Right ventricle myocardium superior (tissue), 1 donor: Measurements from ENCODE around the gene FUBP3. TPM values are rescaled to one million over a fixed set of nuclear protein-coding genes. Genes with fewer than 3 reads are reported as not detected.

Source experiments
- ATAC-seq: fragments of 200-7000 bp; cut with Tn5 transposase; one replicate; pipeline ENCODE4 v1.9.1; 2020; ENCODE audit warnings: mild to moderate bottlenecking; ENCODE audit not compliant: poor library complexity
- DNase-seq: peaks from one replicate; pipeline ENCODE4 v3.0.0-alpha.2; 2020
- intact Hi-C: fragments of 100-400 bp; cut with DNase I; formaldehyde crosslinking; loops from one replicate; pipeline ENCODE4 v1.11.2; 2022
- total RNA-seq: library from RNA; stranded (reverse); fragmentation: NEBNext Ultra II Directional; extraction: Animal tissue kit (Norgen Biotek cat#: 25700); gene quantifications from one replicate; pipeline ENCODE4 v1.2.1, GENCODE V29; 2021
- donor health status: DM: no; HTN: yes; CAD: no; lungs with severe emphysema.

FUBP3 gene
- total RNA-seq, 1 donor from 2014 or later, result 23.0 TPM

DNA sequence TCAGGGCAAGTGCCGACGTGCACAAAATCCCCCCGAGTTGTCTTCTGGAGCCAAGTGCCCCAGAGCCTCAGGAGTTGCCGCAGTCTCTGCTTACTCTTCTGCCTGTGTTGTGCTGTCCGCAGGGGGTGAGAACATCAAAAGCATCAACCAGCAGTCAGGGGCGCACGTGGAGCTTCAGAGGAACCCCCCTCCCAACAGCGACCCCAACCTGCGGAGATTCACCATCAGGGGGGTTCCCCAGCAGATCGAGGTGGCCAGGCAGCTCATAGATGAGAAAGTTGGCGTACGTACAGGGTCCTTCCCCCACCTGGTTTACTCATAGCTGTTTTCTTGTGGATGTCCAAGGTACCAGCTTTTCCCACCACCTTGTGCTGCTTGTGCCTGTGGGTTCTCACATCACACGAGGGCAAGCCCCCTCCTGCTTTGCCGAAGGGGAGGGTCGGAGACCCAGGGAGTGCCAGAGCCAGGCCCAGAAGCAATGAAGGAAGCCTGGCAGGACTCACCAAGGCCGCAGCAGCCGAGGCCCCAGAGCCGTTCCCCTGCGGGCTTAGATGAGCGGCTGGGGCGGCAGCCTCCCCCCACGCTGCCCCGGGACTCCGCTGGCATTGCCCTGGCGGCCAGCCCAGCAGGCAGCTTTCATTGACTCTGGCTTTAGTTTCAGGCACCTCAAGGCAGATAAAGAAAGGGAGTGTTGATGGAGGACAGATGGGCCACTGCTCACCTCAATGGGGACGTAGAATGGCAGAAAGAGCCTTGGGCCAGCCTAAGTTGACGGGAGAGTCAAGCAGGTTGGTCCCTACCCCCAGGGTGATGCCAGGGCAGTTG is 51.3 kb downstream of the FUBP3 start:
- ATAC-seq, result peak; percentile 91
- peak; percentile 80 for DNase-seq
- intact Hi-C loops, result no loop called here

- DNase-seq (no peak), ATAC-seq (no peak)
- intact Hi-C loops, result no loop called here
These were observed 52.1 kb downstream of the FUBP3 start for GRCh38 chr9:130631331-130632080.

GRCh38 chr9:130632081-130632710 is 52.8 kb downstream of the FUBP3 start:
- intact Hi-C loops, result no loop called here
- no peak for ATAC-seq
- no peak for DNase-seq

GRCh38 chr9:130632841-130633240 is 53.5 kb downstream of the FUBP3 start:
- ATAC-seq, result no peak
- intact Hi-C loops, result no loop called here
- no peak for DNase-seq

GRCh38 chr9:130633336-130634190 is 54.2 kb downstream of the FUBP3 start:
- DNase-seq, result no peak

DNA sequence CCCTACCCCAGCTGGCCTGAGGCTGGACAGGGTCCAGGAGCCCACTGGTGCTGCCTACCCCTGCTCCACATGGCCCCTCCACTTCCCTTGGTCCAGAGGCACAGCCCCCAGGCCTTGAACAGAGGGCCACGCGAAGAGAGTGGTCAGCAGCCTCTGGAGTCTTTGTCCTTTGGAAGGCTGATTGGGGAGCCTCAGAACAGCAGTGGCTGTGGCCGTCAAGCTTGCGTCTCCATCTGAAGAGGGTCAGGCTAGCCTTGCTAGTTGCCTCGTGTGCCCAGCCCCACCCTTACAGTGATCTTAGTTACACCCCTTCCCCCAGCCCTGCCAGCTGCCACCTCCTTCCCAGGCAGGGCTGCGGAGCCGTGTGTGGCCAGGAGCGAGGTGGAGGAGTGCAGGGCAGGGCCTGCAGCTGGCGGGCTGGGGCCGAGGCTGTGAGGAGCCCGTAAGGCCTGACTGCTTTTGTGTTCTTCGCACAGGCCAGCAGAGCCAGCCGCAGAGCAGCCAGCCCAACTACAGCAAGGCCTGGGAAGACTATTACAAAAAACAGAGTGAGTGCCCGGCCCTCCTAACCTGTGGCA is 54.9 kb downstream of the FUBP3 start:
- ATAC-seq (no peak), DNase-seq (no peak)
- intact Hi-C loops, result no loop called here

More at GRCh38 chr9:130633336-130634190, 54.2 kb downstream of the FUBP3 start:
- no peak for ATAC-seq
- intact Hi-C loops, result no loop called here

DNA sequence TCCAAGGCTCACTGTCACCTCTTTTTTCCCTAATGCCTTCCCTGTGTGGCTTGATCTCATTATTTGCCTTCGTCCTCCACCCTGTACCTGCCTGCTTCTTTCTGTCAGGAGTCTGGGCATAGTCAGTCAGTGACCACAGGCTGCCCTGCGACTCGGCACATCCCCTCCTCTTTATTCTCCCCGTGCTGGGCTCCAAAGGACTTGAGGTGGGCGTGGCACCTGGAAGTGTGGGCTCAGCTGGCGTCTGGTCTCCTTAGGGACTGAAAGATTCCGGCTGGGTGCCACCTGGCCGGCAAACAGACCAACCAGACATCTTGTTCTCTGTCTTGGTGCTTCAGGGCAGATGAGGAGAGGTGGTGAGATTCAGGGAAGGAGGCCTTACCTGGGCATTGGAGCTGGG is 55.4 kb downstream of the FUBP3 start:
- intact Hi-C loops, result no loop called here
- DNase-seq (no peak), ATAC-seq (no peak)

GRCh38 chr9:130635306-130635705 is 55.9 kb downstream of the FUBP3 start:
- DNase-seq (no peak), ATAC-seq (no peak)
- intact Hi-C loops, result no loop called here

GRCh38 chr9:130635721-130636647 is 56.6 kb downstream of the FUBP3 start:
- ATAC-seq (no peak), DNase-seq (no peak)
- intact Hi-C loops, result no loop called here

DNA sequence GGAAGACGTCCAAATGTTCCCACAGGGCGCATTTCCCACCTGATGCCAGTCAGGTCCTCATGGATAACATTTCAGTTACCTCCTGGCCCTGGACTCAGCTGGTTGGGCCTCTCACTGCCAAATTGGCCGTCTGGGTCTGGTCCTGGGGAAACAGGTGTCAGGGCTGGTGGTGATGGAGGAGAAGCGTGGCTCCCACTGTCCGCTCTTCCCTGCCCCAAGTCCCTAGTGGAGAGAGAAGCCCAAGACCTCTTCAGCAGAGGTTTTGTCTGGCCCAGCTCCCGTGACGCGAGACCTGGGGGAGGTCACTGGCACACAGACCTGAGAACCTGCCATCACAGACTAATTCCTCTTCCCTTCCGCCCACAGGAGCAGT is 57.3 kb downstream of the FUBP3 start:
- DNase-seq (no peak), ATAC-seq (no peak)
- intact Hi-C loops, result no loop called here

DNA sequence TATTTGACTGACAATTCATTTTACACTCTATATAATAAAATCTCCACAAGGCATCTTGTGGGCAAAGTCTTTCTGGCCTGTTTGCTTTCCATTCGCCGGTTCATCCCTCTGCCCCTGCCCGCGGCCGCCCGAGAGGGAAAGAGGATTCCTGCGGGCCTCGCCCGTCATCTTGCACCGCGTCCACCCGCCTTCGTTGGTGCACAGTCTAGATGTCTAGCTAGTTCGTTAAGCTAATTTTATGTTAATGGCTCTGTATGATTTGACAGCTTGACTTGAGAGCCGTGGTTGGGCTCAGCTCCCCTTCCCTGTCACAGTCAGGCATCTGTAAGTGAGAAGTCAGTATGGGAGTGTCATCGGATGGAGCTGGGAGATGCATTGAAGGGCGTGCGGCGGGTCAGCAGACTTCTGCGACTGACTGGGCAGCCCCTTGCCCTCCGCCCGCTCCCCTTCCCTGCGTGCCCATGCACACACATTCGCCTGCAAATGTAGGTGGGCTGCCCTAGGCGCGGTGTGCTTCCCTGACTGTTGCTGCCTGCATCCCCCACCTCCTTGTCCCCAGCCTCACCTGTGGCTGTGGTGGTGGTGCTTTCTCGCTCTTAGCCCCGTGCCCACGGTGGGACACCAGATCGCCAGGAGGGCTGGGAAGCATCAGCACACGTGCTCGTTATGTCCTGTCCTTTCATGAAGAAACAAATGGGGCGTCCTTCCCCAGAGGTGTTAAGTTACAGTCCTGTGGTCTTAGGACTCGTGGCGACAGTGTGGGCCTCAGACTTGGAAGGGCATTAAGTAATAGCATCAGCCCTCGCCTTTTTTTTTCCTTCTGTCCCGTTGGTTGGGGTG is 59.1 kb downstream of the FUBP3 start:
- ATAC-seq (no peak), DNase-seq (no peak)
- intact Hi-C loops, result no loop called here

DNA sequence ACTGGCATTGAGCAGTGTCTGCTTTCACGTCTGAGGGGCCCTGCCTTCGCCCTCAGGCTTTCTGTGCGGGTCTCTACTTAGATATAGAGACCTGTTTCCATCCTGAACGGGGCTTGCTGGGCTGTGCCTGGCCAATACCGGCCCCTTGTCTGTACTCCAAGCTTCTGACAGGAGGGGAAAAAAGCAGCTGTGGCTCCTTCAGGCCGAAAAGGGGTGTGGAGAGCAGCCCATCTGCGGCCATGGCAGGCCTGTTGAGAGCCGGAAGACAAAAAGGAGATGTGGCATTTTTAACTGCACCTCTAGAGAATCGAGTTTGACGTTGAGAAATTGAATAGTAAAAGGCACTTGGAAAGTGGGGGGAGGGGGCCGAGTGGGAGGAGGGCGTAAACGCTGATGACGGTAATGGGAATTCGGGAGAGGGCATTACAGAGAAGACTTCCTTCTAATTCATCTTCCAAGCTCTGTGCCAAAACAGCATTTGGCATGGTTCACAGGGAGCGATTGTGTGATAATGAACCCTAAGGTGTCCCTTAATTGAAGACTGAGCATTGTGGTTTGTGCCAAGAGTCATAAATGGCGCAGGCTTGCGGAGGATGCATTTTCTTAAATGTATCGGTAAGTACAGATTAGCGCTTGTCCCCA is 59.9 kb downstream of the FUBP3 start:
- intact Hi-C loops, result no loop called here
- no peak for DNase-seq
- ATAC-seq, result no peak

- ATAC-seq (no peak), DNase-seq (no peak)
- intact Hi-C loops, result no loop called here
These were observed 60.6 kb downstream of the FUBP3 start for GRCh38 chr9:130639866-130640555.

- intact Hi-C loops, result no loop called here
- no peak for DNase-seq
- no peak for ATAC-seq
These were observed 61.3 kb downstream of the FUBP3 start for GRCh38 chr9:130640681-130641080.

GRCh38 chr9:130642926-130643325 is 63.5 kb downstream of the FUBP3 start:
- ATAC-seq, result no peak
- no peak for DNase-seq
- intact Hi-C loops, result no loop called here

DNA sequence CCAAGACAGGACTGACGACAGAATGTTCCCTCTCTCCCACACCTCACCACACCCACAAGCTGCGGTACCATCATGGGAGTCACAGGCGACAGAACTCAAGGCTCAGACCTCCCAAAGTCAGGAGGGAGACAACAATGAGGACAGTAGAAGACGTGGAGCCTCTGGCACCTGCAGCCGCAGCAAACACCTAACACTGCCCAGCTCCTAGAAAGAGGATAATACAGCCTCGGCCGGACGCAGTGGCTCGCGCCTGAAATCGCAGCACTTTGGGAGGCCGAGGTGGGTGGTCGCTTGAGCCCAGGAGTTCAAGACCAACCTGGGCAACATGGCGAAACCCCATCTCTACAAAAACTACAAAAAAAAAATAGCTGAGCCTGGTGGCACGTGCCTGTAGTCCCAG is 71.8 kb downstream of the FUBP3 start:
- intact Hi-C loops, result no loop called here
- DNase-seq, result no peak
- ATAC-seq, result no peak
